HepG2 (cell line): ENCODE measurements around the gene DOK1. TPM values are rescaled to one million over a fixed set of nuclear protein-coding genes. Genes with fewer than 3 reads are reported as not detected.
A peak's percentile ranks its signal among the peaks of the same experiment; 100 is the strongest.

Experiments
- ATAC-seq: fragments of 200-7000 bp; cut with Tn5 transposase; 3 replicates; pipeline ENCODE4 v1.9.1; 2020; ENCODE audit warnings: mild to moderate bottlenecking, moderate library complexity
- BruUV-seq: library from RNA; stranded (reverse); fragments of 400-500 nt; replicated peaks from 2 replicates; lab custom pipeline; 2021; lab: Mats Ljungman, UMichigan
- CTCF ChIA-PET: fragments of 300-600 bp; formaldehyde crosslinking; extraction: SDS; loops from one replicate; lab custom pipeline; 2021; ENCODE audit warnings: low total read pairs, inconsistent platforms, low intra/inter-chr PET ratio; lab: Yijun Ruan, JAX
- POLR2A ChIA-PET: fragments of 350-600 bp; sonication (Branson Sonifier 250); formaldehyde crosslinking; loops from one replicate; lab custom pipeline; 2020; ENCODE audit warnings: antibody characterized with exemption, inconsistent platforms; lab: Yijun Ruan, JAX
- DNase-seq: peaks from one replicate; pipeline ENCODE4 v3.0.0-alpha.2; 2015; ENCODE audit warnings: low spot score
- FAIRE-seq: peaks from 3 replicates; lab custom pipeline; 2011; peaks lifted over from hg19 to GRCh38; lab: Jason Lieb, UNC
- H2AFZ ChIP-seq: one replicate; pipeline ENCODE4 v1.6.1; 2011; ENCODE audit warnings: low read length, inconsistent platforms
- H3K27ac ChIP-seq: fragments of 300-600 bp; 3 replicates; pipeline ENCODE4 v1.8.0; 2011; ENCODE audit warnings: mixed run types, mild to moderate bottlenecking, mixed read lengths, low read length, inconsistent platforms; ENCODE audit not compliant: insufficient read depth; ENCODE audit errors: extremely low read length
- H3K27me3 ChIP-seq, 2 experiments: fragments of 200-600 bp in 1 of 2; 2 replicates in 1 of 2; 3 replicates in 1 of 2; pipeline versions ENCODE4 v1.6.0 to v1.8.0; 2011; ENCODE audit warnings: low read length in 2 of 2, mild to moderate bottlenecking in 2 of 2, moderate library complexity in 2 of 2, inconsistent platforms in 1 of 2; ENCODE audit not compliant: insufficient read depth in 2 of 2, control insufficient read depth in 1 of 2
- H3K36me3 ChIP-seq, 2 experiments: fragments of 200-600 bp in 1 of 2; replicated peaks in 1 of 2; 2 replicates in 1 of 2; 3 replicates in 1 of 2; pipeline versions ENCODE4 v1.5.1 to v1.8.0; 2011; ENCODE audit warnings: low read length in 2 of 2, inconsistent platforms in 1 of 2; ENCODE audit not compliant: insufficient read depth in 2 of 2, control insufficient read depth in 1 of 2
- H3K4me1 ChIP-seq: 2 replicates; pipeline ENCODE4 v1.5.1; 2012; ENCODE audit warnings: low read length, inconsistent platforms; ENCODE audit not compliant: insufficient read depth
- H3K4me2 ChIP-seq: 2 replicates; pipeline ENCODE4 v1.6.0; 2011; ENCODE audit warnings: low read depth, low read length, inconsistent platforms
- H3K4me3 ChIP-seq, 3 experiments: fragments of 200-600 bp in 1 of 3; sonication (generic), shearing (Covaris generic) in 1 of 3; replicated peaks in 1 of 3; 2 replicates each; pipeline ENCODE4 v1.5.1; 2011 to 2016; ENCODE audit warnings: low read length in 3 of 3, inconsistent platforms in 2 of 3, low read depth in 2 of 3, mild to moderate bottlenecking in 2 of 3, control low read depth in 1 of 3, mixed read lengths in 1 of 3; ENCODE audit not compliant: insufficient read depth in 1 of 3
- H3K79me2 ChIP-seq: one replicate; pipeline ENCODE4 v1.6.1; 2011; ENCODE audit warnings: low read length, inconsistent platforms; ENCODE audit not compliant: insufficient read depth
- H3K9ac ChIP-seq: 2 replicates; pipeline ENCODE4 v1.6.0; 2011; ENCODE audit warnings: mild to moderate bottlenecking, low read depth, low read length, inconsistent platforms; ENCODE audit not compliant: insufficient read depth
- H3K9me3 ChIP-seq: 2 replicates; pipeline ENCODE4 v1.5.1; 2012; ENCODE audit warnings: mild to moderate bottlenecking, low read length
- H4K20me1 ChIP-seq: 2 replicates; pipeline ENCODE4 v1.6.0; 2011; ENCODE audit warnings: inconsistent platforms, mild to moderate bottlenecking, low read length, moderate library complexity; ENCODE audit not compliant: insufficient read depth
- KLF9 ChIP-seq: IDR thresholded peaks from 2 replicates; pipeline ENCODE4 v1.6.1; 2016; ENCODE audit warnings: low read depth
- SOX5 ChIP-seq: IDR thresholded peaks from 2 replicates; pipeline ENCODE4 v1.6.1; 2016; ENCODE audit warnings: borderline replicate concordance
- ZNF296 ChIP-seq: sonication (generic); formaldehyde crosslinking; conservative IDR thresholded peaks from 2 replicates; pipeline ENCODE4 v1.5.0; 2020; ENCODE audit warnings: mild to moderate bottlenecking, missing genetic modification reagents
- ZNF670 ChIP-seq: sonication (generic); formaldehyde crosslinking; IDR thresholded peaks from 2 replicates; pipeline ENCODE4 v1.8.0; 2022; ENCODE audit warnings: mild to moderate bottlenecking, missing genetic modification reagents, borderline replicate concordance
- WGBS: methylation state at CpG from one replicate; pipeline ENCODE4 v1.1.6; 2017; ENCODE audit warnings: low lambda C conversion rate; 5-methylcytosine and 5-hydroxymethylcytosine counted together
- in situ Hi-C: cut with HindIII; loops from 2 replicates; pipeline ENCODE4 v1.10.0; 2017; ENCODE audit warnings: low pct_unique_long_range_greater_than_20kb; ENCODE audit not compliant: extremely low pct_ligation_motif_present
- intact Hi-C: fragments of 100-400 bp; cut with micrococcal nuclease; formaldehyde crosslinking; loops from one replicate; pipeline ENCODE4 v1.10.0; 2022; ENCODE audit not compliant: unreplicated experiment
- polyA plus RNA-seq, 8 experiments: library from polyadenylated mRNA; depleted of rRNA in 3 of 8; stranded (reverse) in 7 of 8; unstranded in 1 of 8; fragments of >200 nt; fragmentation: Illumina TruSeq in 4 of 8; extraction: Trizol in 4 of 8; gene quantifications; 2 replicates each; pipeline versions ENCODE4 v1.2.1 to v1.2.3, GENCODE V29; 2011 to 2016; ENCODE audit warnings: low read depth in 4 of 8, missing spikeins in 1 of 8, mixed read lengths in 1 of 8; ENCODE audit not compliant: insufficient read depth in 1 of 8
- total RNA-seq, 5 experiments: library from RNA; depleted of rRNA; stranded (reverse); fragments of >200 nt; fragmentation: Illumina TruSeq; extraction: Trizol; gene quantifications; 2 replicates each; pipeline ENCODE4 v1.2.3, GENCODE V29; 2016; ENCODE audit warnings: low read depth in 1 of 5
- TF ChIP-seq, protein P1 (sequence below): conservative IDR thresholded peaks from 2 replicates; pipeline ENCODE4 v1.6.1; 2018; ENCODE audit warnings: missing genetic modification reagents
- TF ChIP-seq, protein P2 (sequence below): sonication (generic); formaldehyde crosslinking; conservative IDR thresholded peaks from 2 replicates; pipeline ENCODE4 v1.4.0; 2020; ENCODE audit warnings: missing genetic modification reagents
- TF ChIP-seq, protein P3 (sequence below), 2 experiments: sonication (generic) in 1 of 2; formaldehyde crosslinking in 1 of 2; IDR thresholded peaks; 2 replicates each; pipeline versions ENCODE4 v1.4.0 to v1.6.1; 2016 to 2020; ENCODE audit warnings: borderline replicate concordance in 1 of 2, low read depth in 1 of 2, mild to moderate bottlenecking in 1 of 2, missing genetic modification reagents in 1 of 2

The DOK1 gene
- total and polyA plus RNA-seq, 2 of the 13 experiments (the other 11 are each of a cell fraction or from before 2014, with no cell fraction given), result 0.53 to 0.74 TPM

DNA sequence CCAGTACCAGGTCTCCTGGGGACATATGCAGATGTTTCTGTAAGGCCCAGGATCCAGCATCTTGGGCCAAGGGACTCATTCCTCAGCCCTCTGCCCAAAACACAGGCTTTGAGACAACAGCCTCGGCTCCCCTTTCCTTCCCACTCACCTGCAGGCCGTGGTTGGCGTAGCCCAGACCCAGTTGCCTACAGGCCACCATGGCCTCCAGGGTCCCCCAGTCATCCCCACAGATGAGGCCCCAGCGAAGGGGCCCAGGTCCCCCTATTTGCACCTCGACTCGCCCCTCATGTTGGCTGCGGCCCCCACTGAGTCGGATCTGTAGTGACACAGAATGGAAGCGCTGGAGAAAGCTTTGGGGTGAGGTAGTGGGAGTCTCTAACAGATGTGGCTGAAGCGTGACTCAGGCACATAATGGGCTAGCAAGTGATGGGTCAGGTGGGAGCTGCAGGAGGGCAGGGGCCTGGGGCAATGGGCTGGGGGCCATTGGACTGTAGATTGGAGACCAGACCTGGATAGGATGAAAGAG is 19.0 kb upstream of the DOK1 start:
- BruUV-seq, result no TSS peak
- in situ Hi-C loops (no loop called here), intact Hi-C loops (no loop called here)
- Histone ChIP-seq H4K20me1 (no peaks in the 10 kb centered on the region), H3K9ac (no peak overlapping the region), H3K4me1 (peaks cover 17% of the 10 kb centered on the region), H3K27me3 (peaks cover 4 to 33% of the 10 kb centered on the region in 2 experiments; a peak in 3 of 5 replicates), H2AFZ (no peak overlapping the region), H3K36me3 (peaks cover 7 to 12% of the 10 kb centered on the region in 2 experiments; a peak in 3 of 5 replicates), H3K9me3 (no peaks in the 10 kb centered on the region), H3K27ac (no peak overlapping the region), H3K4me2 (no peak overlapping the region), H3K4me3 (no peak overlapping the region), H3K79me2 (peaks cover 5% of the 10 kb centered on the region)
- DNase-seq, result no peak
- peak; percentile 10 for ATAC-seq
- TF ChIP-seq KLF9, result no peak
- ChIA-PET CTCF (no interaction called here), POLR2A (no interaction called here)
- no peak for FAIRE-seq
- WGBS, result 63% methylated on average over 10 of the region's 10 CpGs

DNA sequence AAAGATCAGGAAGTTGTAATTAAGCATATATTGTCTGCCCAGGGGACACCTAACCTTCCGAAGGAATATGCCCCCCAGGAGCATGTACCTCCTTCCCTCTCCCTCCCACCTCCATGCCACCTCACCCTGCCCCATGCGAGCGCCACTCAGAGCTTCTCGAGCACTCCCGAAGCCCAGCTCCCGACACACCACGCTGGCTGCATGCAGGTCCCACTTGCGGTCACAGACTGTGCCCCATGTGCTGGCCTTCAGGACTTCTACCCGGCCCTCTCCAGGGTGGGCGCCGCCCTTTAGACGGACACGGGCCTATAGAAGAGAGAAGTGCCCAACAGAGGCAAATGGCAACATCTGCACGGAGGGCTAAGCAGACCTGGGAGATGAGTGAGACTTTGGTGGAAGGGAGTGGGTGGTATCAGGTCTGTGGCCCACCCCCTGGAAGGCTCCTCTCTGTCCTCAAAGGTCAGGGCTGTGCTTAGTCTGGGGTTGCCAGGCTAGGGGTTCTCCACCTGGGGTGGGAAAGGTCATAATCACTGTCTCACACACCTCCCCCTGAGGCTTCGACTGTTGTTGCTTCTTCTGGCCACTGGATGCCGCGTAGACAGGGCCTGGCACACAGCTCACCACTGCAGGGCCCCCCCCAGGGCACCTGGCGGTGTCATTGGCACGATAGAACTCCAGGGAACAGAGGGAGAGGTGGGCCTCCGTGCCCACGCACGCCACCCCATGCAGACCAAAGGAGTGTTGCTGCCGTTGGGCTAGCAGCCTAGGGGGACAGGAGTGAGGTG is 18.2 kb upstream of the DOK1 start:
- Histone ChIP-seq H4K20me1 (no peaks in the 10 kb centered on the region), H3K9me3 (no peaks in the 10 kb centered on the region), H3K4me3 (no peak overlapping the region), H3K27ac (no peak overlapping the region), H3K79me2 (no peaks in the 10 kb centered on the region), H3K4me1 (peaks cover 8% of the 10 kb centered on the region), H2AFZ (no peak overlapping the region), H3K36me3 (peaks cover 7 to 12% of the 10 kb centered on the region in 2 experiments; a peak in 3 of 5 replicates), H3K27me3 (peaks cover 4 to 33% of the 10 kb centered on the region in 2 experiments; a peak in 3 of 5 replicates), H3K9ac (no peak overlapping the region), H3K4me2 (no peak overlapping the region)
- BruUV-seq, result no TSS peak
- CTCF ChIA-PET, result no interaction called here
- FAIRE-seq (no peak), DNase-seq (no peak), ATAC-seq (peak; percentile 59)
- POLR2A ChIA-PET, result no interaction called here
- in situ Hi-C loops, result no loop called here
- 51% methylated on average over 19 of the region's 23 CpGs for WGBS
- intact Hi-C loops, result no loop called here
- TF ChIP-seq, protein P1, sequence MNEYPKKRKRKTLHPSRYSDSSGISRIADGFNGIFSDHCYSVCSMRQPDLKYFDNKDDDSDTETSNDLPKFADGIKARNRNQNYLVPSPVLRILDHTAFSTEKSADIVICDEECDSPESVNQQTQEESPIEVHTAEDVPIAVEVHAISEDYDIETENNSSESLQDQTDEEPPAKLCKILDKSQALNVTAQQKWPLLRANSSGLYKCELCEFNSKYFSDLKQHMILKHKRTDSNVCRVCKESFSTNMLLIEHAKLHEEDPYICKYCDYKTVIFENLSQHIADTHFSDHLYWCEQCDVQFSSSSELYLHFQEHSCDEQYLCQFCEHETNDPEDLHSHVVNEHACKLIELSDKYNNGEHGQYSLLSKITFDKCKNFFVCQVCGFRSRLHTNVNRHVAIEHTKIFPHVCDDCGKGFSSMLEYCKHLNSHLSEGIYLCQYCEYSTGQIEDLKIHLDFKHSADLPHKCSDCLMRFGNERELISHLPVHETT (CRISPR knock-in tag), result no peak
- TF ChIP-seq ZNF296 (CRISPR knock-in tag) (no peak), ZNF670 (CRISPR knock-in tag) (no peak), SOX5 (CRISPR knock-in tag) (no peak)
- TF ChIP-seq, protein P2, sequence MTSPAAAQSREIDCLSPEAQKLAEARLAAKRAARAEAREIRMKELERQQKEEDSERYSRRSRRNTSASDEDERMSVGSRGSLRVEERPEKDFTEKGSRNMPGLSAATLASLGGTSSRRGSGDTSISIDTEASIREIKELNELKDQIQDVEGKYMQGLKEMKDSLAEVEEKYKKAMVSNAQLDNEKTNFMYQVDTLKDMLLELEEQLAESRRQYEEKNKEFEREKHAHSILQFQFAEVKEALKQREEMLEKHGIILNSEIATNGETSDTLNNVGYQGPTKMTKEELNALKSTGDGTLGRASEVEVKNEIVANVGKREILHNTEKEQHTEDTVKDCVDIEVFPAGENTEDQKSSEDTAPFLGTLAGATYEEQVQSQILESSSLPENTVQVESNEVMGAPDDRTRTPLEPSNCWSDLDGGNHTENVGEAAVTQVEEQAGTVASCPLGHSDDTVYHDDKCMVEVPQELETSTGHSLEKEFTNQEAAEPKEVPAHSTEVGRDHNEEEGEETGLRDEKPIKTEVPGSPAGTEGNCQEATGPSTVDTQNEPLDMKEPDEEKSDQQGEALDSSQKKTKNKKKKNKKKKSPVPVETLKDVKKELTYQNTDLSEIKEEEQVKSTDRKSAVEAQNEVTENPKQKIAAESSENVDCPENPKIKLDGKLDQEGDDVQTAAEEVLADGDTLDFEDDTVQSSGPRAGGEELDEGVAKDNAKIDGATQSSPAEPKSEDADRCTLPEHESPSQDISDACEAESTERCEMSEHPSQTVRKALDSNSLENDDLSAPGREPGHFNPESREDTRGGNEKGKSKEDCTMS (CRISPR knock-in tag), result no peak
- TF ChIP-seq, protein P3, sequence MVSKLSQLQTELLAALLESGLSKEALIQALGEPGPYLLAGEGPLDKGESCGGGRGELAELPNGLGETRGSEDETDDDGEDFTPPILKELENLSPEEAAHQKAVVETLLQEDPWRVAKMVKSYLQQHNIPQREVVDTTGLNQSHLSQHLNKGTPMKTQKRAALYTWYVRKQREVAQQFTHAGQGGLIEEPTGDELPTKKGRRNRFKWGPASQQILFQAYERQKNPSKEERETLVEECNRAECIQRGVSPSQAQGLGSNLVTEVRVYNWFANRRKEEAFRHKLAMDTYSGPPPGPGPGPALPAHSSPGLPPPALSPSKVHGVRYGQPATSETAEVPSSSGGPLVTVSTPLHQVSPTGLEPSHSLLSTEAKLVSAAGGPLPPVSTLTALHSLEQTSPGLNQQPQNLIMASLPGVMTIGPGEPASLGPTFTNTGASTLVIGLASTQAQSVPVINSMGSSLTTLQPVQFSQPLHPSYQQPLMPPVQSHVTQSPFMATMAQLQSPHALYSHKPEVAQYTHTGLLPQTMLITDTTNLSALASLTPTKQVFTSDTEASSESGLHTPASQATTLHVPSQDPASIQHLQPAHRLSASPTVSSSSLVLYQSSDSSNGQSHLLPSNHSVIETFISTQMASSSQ (IDR thresholded peaks at IDR 0.05; ENCODE audit: low read depth), result no peak
- TF ChIP-seq, protein P3 (CRISPR knock-in tag; IDR thresholded peaks at IDR 0.05; ENCODE audit: borderline replicate concordance), result no peak
